D721Med (cell line): Measurements from ENCODE around the gene KDM1B.

Source experiments
- DNase-seq: peaks from one replicate; pipeline ENCODE4 v3.0.0; 2011; ENCODE audit warnings: low spot score; ENCODE audit not compliant: insufficient read length
- FAIRE-seq: peaks from 2 replicates; lab custom pipeline; 2011; peaks lifted over from hg19 to GRCh38; lab: Jason Lieb, UNC
- TF ChIP-seq, protein P1 (sequence below): IDR thresholded peaks from 2 replicates; pipeline ENCODE4 v1.5.1; 2012; ENCODE audit warnings: mild to moderate bottlenecking, control low read depth; ENCODE audit not compliant: insufficient read depth; ENCODE audit errors: missing control alignments

Gene KDM1B

DNA sequence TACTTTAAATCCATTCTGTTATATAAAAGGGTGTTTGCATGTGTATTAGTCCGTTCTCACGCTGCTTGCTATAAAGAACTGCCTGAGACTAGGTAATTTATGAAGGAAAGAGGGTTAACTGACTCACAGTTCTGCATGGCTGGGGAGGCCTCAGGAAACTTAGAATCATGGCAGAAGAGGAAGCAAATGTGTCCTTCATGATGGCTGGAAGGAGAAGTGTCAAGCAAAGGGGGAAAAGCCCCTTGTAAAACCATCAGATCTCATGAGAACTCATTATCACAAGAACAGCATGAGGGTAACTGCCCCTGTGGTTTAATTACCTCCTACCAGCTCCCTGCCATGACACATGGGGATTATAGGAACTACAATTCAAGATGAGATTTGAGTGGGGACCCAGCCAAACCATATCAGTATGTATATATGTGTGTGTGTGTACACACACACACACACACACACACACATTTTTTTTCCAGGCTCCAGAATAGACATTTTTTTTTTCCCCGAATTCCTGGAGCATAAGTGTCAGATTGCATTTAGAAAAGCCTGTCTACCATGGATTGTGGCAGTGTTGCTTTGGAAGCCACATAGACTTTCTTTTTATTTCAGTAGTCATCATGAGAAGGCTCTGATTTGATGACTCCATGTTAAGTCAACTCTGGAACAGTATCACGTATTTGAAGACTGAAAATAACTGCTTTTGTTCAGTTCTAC is 31.5 kb downstream of the KDM1B start:
- TF ChIP-seq, protein P1, sequence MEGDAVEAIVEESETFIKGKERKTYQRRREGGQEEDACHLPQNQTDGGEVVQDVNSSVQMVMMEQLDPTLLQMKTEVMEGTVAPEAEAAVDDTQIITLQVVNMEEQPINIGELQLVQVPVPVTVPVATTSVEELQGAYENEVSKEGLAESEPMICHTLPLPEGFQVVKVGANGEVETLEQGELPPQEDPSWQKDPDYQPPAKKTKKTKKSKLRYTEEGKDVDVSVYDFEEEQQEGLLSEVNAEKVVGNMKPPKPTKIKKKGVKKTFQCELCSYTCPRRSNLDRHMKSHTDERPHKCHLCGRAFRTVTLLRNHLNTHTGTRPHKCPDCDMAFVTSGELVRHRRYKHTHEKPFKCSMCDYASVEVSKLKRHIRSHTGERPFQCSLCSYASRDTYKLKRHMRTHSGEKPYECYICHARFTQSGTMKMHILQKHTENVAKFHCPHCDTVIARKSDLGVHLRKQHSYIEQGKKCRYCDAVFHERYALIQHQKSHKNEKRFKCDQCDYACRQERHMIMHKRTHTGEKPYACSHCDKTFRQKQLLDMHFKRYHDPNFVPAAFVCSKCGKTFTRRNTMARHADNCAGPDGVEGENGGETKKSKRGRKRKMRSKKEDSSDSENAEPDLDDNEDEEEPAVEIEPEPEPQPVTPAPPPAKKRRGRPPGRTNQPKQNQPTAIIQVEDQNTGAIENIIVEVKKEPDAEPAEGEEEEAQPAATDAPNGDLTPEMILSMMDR = no peak
- FAIRE-seq (no peak), DNase-seq (no peak)

DNA sequence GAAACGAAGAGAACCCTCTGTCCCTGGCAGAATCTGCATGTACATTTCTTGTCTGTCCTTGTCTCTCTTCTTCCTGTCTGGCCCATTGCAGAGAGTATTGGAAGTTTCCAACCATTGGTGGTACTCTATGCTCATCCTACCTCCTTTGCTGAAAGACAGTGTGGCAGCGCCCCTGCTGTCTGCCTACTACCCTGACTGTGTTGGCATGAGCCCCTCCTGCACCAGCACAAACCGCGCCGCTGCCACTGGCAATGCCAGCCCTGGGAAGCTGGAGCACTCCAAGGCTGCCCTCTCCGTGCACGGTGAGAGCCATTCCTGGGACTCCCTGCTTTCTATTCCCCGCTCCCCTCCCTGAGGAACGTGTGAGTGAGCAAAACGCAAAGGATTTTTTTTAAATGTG is 32.5 kb downstream of the KDM1B start:
- DNase-seq (no peak), FAIRE-seq (no peak)
- TF ChIP-seq, protein P1 = no peak

DNA sequence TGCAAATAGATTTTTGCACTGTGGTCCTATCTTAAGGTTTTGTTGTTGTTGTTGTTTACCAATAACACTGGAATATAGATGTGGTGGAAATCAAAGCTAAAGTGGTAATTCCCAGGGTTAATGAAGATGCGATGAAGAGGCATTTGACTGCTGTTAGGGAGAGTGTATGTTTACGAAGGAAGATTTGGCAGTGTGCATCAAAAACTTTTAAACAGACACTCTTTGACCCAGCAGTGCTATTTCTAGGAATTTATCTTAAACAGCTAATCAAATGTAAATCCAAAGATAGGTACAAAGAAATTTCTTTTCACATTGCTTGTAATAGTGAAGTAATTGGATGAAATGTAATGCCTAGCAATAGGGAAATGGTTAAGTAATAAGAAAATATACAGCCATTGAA is 34.0 kb downstream of the KDM1B start:
- TF ChIP-seq, protein P1 = no peak
- DNase-seq (no peak), FAIRE-seq (no peak)

DNA sequence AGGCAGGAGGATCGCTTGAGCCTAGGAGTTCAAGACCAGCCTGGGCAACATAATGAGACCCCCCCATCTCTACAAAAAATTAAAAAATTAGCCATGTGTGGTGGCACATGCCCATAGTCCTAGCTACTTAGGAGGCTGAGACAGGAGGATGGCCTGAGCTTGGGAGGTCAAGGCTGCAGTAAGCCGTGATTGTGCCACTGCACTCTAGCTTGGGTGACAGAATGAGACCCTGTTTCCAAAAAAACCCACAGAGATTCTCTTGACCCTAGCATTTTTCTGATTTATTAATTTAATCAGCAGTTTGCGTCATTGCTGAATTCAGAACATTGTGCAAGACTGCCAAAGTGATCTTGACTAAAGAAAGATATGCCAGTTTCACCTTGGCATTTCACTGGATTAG is 36.8 kb downstream of the KDM1B start:
- DNase-seq = no peak
- TF ChIP-seq, protein P1 = no peak
- FAIRE-seq = no peak

DNA sequence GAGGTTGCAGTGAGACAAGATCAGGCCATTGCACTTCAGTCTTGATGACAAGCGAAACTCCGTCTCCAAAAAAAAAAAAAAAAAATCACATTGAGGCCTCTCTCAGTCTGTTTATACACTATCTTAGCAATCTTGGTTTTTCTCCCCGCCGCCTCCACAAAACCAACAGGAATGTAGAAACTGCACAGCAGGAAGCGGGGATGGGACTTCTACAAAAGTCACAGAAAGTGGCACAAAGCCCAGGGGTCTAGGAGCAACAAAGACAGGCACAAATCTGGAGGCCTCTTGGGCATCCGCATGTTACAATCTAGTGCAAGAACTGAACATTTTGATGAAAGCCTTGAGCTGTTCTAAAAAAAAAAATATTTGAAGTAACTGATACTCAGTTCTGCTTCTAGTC is 48.6 kb downstream of the KDM1B start:
- FAIRE-seq (no peak), DNase-seq (no peak)
- TF ChIP-seq, protein P1 = no peak

DNA sequence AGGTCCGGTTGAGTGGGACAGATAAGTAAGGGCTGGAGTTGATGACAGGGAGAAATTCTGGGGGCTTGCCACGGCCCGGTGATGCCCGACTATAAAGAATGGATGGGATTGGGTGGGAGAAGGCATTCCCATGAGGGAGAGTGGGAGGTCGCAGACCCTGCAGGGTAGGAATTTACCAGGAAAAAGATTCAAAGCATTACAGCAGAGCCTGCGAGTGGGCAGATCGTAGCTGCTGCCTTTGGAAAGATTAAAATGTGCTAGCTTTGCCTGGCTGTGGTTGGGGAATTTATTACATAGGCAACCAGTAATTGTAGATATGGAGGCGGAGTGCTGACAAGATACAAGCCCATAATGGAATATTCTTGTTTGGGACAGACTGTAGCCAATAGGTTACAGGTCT is 49.5 kb downstream of the KDM1B start:
- DNase-seq (no peak), FAIRE-seq (no peak)
- TF ChIP-seq, protein P1 = no peak

DNA sequence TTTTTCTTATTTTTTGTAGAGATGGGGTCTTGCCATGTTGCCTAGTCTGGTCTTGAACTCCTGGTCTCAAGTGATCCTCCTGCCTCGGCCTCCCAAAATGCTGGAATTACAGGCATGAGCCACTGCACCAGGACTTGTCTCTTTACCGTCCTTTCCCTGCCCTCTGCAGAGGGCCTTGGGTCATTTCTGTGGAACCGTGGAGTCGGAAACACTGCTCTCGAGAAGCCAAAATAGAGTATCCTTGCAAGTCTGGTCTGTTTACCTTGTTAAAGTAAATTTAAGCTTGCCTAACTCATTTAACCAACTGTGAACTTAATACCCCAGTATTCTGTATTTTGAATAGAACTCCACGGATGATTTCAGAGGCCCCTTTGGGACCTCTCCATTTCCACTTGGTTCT is 51.4 kb downstream of the KDM1B start:
- DNase-seq = no peak
- TF ChIP-seq, protein P1 = no peak
- no peak for FAIRE-seq
